A673 (cell line): ENCODE results near the gene SCAMP4. TPM values are rescaled to one million over a fixed set of nuclear protein-coding genes. Genes with fewer than 3 reads are reported as not detected.

ENCODE experiments used
- BruUV-seq: library from RNA; stranded (reverse); fragments of 400-500 nt; replicated peaks from 2 replicates; lab custom pipeline; 2021; lab: Mats Ljungman, UMichigan
- CTCF ChIA-PET: fragments of 300-600 bp; sonication (Branson Sonifier 250); formaldehyde crosslinking; loops from one replicate; lab custom pipeline; 2022; ENCODE audit warnings: antibody characterized with exemption; lab: Charles Lee
- POLR2A ChIA-PET: fragments of 300-600 bp; sonication (Branson Sonifier 250); formaldehyde crosslinking; loops from one replicate; lab custom pipeline; 2022; ENCODE audit warnings: antibody characterized with exemption; ENCODE audit not compliant: low non-redundant PET; lab: Charles Lee
- DNase-seq: peaks from one replicate; pipeline ENCODE4 v3.0.0-alpha.2; 2015; ENCODE audit warnings: low spot score
- H3K27ac ChIP-seq: fragments of 200-600 bp; sonication (generic); 2 replicates; pipeline ENCODE4 v1.5.1; 2016; ENCODE audit warnings: mixed run types, low read depth, mild to moderate bottlenecking, mixed read lengths, antibody characterized with exemption, low read length; ENCODE audit not compliant: poor library complexity, severe bottlenecking
- H3K27me3 ChIP-seq: fragments of 200-600 bp; sonication (generic); replicated peaks from 2 replicates; pipeline ENCODE4 v1.6.1; 2017; ENCODE audit warnings: mixed run types, low read depth, mild to moderate bottlenecking, mixed read lengths, antibody characterized with exemption, low read length; ENCODE audit not compliant: insufficient read depth, poor library complexity
- H3K36me3 ChIP-seq: fragments of 200-600 bp; sonication (generic); 2 replicates; pipeline ENCODE4 v1.6.1; 2016; ENCODE audit warnings: mixed run types, mild to moderate bottlenecking, mixed read lengths, antibody characterized with exemption, low read length; ENCODE audit not compliant: insufficient read depth, poor library complexity, severe bottlenecking
- H3K4me1 ChIP-seq: fragments of 200-600 bp; sonication (generic); 2 replicates; pipeline ENCODE4 v1.6.1; 2017; ENCODE audit warnings: mixed run types, mild to moderate bottlenecking, mixed read lengths, antibody characterized with exemption, low read length; ENCODE audit not compliant: insufficient read depth, poor library complexity, severe bottlenecking
- H3K4me3 ChIP-seq: fragments of 200-600 bp; sonication (generic); 2 replicates; pipeline ENCODE4 v1.5.1; 2016; ENCODE audit warnings: low read depth, mixed run types, mild to moderate bottlenecking, mixed read lengths, low read length; ENCODE audit not compliant: poor library complexity, severe bottlenecking
- H3K9me3 ChIP-seq: fragments of 200-600 bp; sonication (generic); 2 replicates; pipeline ENCODE4 v1.6.1; 2016; ENCODE audit warnings: mixed run types, low read depth, mild to moderate bottlenecking, mixed read lengths, antibody characterized with exemption, low read length; ENCODE audit not compliant: poor library complexity, severe bottlenecking
- CTCF ChIP-seq: fragments of 300-800, 200-600 bp; sonication (generic); conservative IDR thresholded peaks from 2 replicates; pipeline ENCODE4 v1.5.1; 2017; ENCODE audit warnings: low read depth, mild to moderate bottlenecking, antibody characterized with exemption, low read length, moderate library complexity, mixed read lengths
- EZH2 ChIP-seq: fragments of 200-600 bp; sonication (generic); IDR thresholded peaks from 2 replicates; pipeline ENCODE4 v1.6.1; 2017; ENCODE audit warnings: borderline replicate concordance, low read depth, mild to moderate bottlenecking, mixed read lengths, antibody characterized with exemption, low read length; ENCODE audit not compliant: poor library complexity, severe bottlenecking
- intact Hi-C: fragments of 100-400 bp; cut with micrococcal nuclease; formaldehyde crosslinking; loops from one replicate; pipeline ENCODE4 v1.10.0; 2022; ENCODE audit not compliant: unreplicated experiment
- total RNA-seq: library from RNA; stranded (reverse); gene quantifications from 2 replicates; pipeline ENCODE4 v1.2.3, GENCODE V29; 2021

SCAMP4 gene
- total RNA-seq, 1 experiment from 2014 or later, result 88.4 TPM

- ChIA-PET CTCF (no interaction called here), POLR2A (no interaction called here)
Measured at GRCh38 chr19:1952635-1953034, 47.4 kb downstream of the SCAMP4 start.

GRCh38 chr19:1953037-1953436 lies 47.8 kb downstream of the SCAMP4 start:
- H3K27me3 ChIP-seq, result no peaks in the 10 kb centered on the region
- no peak for TF ChIP-seq EZH2
- TF ChIP-seq CTCF, result no peak
- BruUV-seq, result no TSS peak
- H3K27ac ChIP-seq, result no peak overlapping the region
- H3K9me3 ChIP-seq, result no peaks in the 10 kb centered on the region
- CTCF ChIA-PET, result no interaction called here
- peaks cover 3% of the 10 kb centered on the region for H3K36me3 ChIP-seq
- H3K4me3 ChIP-seq, result no peak overlapping the region
- intact Hi-C loops, result no loop called here
- POLR2A ChIA-PET, result no interaction called here
- no peak for DNase-seq
- H3K4me1 ChIP-seq, result no peaks in the 10 kb centered on the region

More at GRCh38 chr19:1952635-1953034, 47.4 kb downstream of the SCAMP4 start:
- no peak overlapping the region for H3K4me3 ChIP-seq
- no peak for DNase-seq
- no peak overlapping the region for H3K27ac ChIP-seq
- H3K27me3 ChIP-seq, result no peaks in the 10 kb centered on the region
- no peaks in the 10 kb centered on the region for H3K4me1 ChIP-seq
- intact Hi-C loops, result no loop called here
- no peaks in the 10 kb centered on the region for H3K9me3 ChIP-seq
- BruUV-seq, result no TSS peak
- TF ChIP-seq CTCF, result no peak
- no peak for TF ChIP-seq EZH2
- H3K36me3 ChIP-seq, result peaks cover 3% of the 10 kb centered on the region

GRCh38 chr19:1953441-1954094 lies 48.4 kb downstream of the SCAMP4 start:
- H3K27me3 ChIP-seq, result no peaks in the 10 kb centered on the region
- peaks cover 3% of the 10 kb centered on the region for H3K36me3 ChIP-seq
- CTCF ChIA-PET, result no interaction called here
- no peak for DNase-seq
- H3K27ac ChIP-seq, result no peak overlapping the region
- no TSS peak for BruUV-seq
- POLR2A ChIA-PET, result no interaction called here
- H3K4me1 ChIP-seq, result no peaks in the 10 kb centered on the region
- intact Hi-C loops, result no loop called here
- no peaks in the 10 kb centered on the region for H3K9me3 ChIP-seq
- TF ChIP-seq EZH2 (no peak), CTCF (no peak)
- no peak overlapping the region for H3K4me3 ChIP-seq
